K562 (cell line): ENCODE measurements around the gene OTUD5. TPM values are rescaled to one million over a fixed set of nuclear protein-coding genes. Genes with fewer than 3 reads are reported as not detected.

Source experiments
- FIP1L1 ChIP-seq: fragments of 200-400 bp; formaldehyde crosslinking; IDR thresholded peaks from 2 replicates; pipeline ENCODE4 v1.6.1; 2018; ENCODE audit warnings: mild to moderate bottlenecking, low read depth, low read length; ENCODE audit not compliant: poor library complexity, severe bottlenecking
- HDAC1 ChIP-seq, 2 experiments: fragments of 450-650 bp; IDR thresholded peaks; 2 replicates each; pipeline ENCODE4 v1.6.1; 2016 to 2017; ENCODE audit warnings: inconsistent platforms in 1 of 2, mild to moderate bottlenecking in 1 of 2, moderate library complexity in 1 of 2
- JUN ChIP-seq, 2 experiments: sonication (generic) in 1 of 2; formaldehyde crosslinking in 1 of 2; IDR thresholded peaks; 2 replicates each; pipeline versions ENCODE4 v1.6.1 to v1.8.0; 2012 to 2022; ENCODE audit warnings: borderline replicate concordance in 2 of 2, mild to moderate bottlenecking in 2 of 2, improper control_type of control experiment in 1 of 2, low read depth in 1 of 2, low read length in 1 of 2, missing genetic modification reagents in 1 of 2
- JUND ChIP-seq, 2 experiments: IDR thresholded peaks; 2 replicates in 1 of 2; 3 replicates in 1 of 2; pipeline ENCODE4 v1.6.1; 2011; ENCODE audit warnings: borderline replicate concordance in 2 of 2, low read depth in 2 of 2, low read length in 2 of 2, improper control_type of control experiment in 1 of 2, missing biosample characterization in 1 of 2, missing genetic modification characterization in 1 of 2, missing genetic modification reagents in 1 of 2
- MBD2 ChIP-seq: sonication (generic); IDR thresholded peaks from 2 replicates; pipeline ENCODE4 v1.6.1; 2016; ENCODE audit warnings: low read depth, borderline replicate concordance
- MGA ChIP-seq: fragments of 450-650 bp; IDR thresholded peaks from 2 replicates; pipeline ENCODE4 v1.6.1; 2016; ENCODE audit warnings: mild to moderate bottlenecking, moderate library complexity
- NCOR1 ChIP-seq: fragments of 450-650 bp; IDR thresholded peaks from 2 replicates; pipeline ENCODE4 v1.6.1; 2016; ENCODE audit warnings: mild to moderate bottlenecking, moderate library complexity
- RBM22 ChIP-seq: fragments of 200-400 bp; formaldehyde crosslinking; IDR thresholded peaks from 2 replicates; pipeline ENCODE4 v1.6.1; 2018; ENCODE audit warnings: low read length, low read depth; ENCODE audit not compliant: poor library complexity, severe bottlenecking
- SIX5 ChIP-seq, 2 experiments: IDR thresholded peaks; 2 replicates each; pipeline ENCODE4 v1.6.1; 2011; ENCODE audit warnings: low read length in 2 of 2, borderline replicate concordance in 1 of 2, low read depth in 1 of 2, mild to moderate bottlenecking in 1 of 2, moderate library complexity in 1 of 2; ENCODE audit not compliant: insufficient read depth in 1 of 2
- TBL1XR1 ChIP-seq, 2 experiments: IDR thresholded peaks; 2 replicates each; pipeline ENCODE4 v1.6.1; 2012; ENCODE audit warnings: improper control_type of control experiment in 2 of 2, low read length in 2 of 2, mild to moderate bottlenecking in 1 of 2
- TEAD1 ChIP-seq, 2 experiments: fragments of 450-650 bp in 1 of 2; sonication (generic) in 1 of 2; formaldehyde crosslinking; IDR thresholded peaks; 2 replicates each; pipeline versions ENCODE4 v1.4.0 to v1.8.0; 2020 to 2022; ENCODE audit warnings: mild to moderate bottlenecking in 2 of 2, missing genetic modification reagents in 1 of 2
- ZEB2 ChIP-seq: fragments of 450-650 bp; IDR thresholded peaks from 2 replicates; pipeline ENCODE4 v1.6.1; 2016
- ZNF274 ChIP-seq: IDR thresholded peaks from 2 replicates; pipeline ENCODE4 v1.6.1; 2011; ENCODE audit warnings: low read depth, mild to moderate bottlenecking, low read length, moderate library complexity, borderline replicate concordance
- polyA plus RNA-seq, 8 experiments: library from polyadenylated mRNA; depleted of rRNA in 4 of 8; stranded (reverse) in 5 of 8; unstranded in 3 of 8; fragments of >200 nt; fragmentation: Nextera tagmentation in 2 of 8; fragmentation: Illumina TruSeq in 1 of 8; extraction: Ambion mirVana in 2 of 8; extraction: Trizol in 1 of 8; gene quantifications; 2 replicates each; pipeline versions ENCODE4 v1.2.1 to v1.2.3, GENCODE V29; 2011 to 2014; ENCODE audit warnings: inconsistent platforms in 1 of 8, missing spikeins in 1 of 8
- total RNA-seq, 7 experiments: library from RNA; depleted of rRNA in 6 of 7; stranded (reverse); fragments of >200 nt in 6 of 7; fragmentation: Illumina TruSeq in 2 of 7; extraction: Trizol in 2 of 7; gene quantifications; 2 replicates each; pipeline versions ENCODE4 v1.2.1 to v1.2.3, GENCODE V29; 2011 to 2021; ENCODE audit warnings: low replicate concordance in 1 of 7

Gene OTUD5
- total and polyA plus RNA-seq, 9 of the 15 experiments (the other 6 are each of a cell fraction or from before 2014, with no cell fraction given): 3.6 to 102 (median 59.0) TPM

GRCh38 chrX:48897157-48897624, 60.2 kb downstream of the OTUD5 start (continued):
- TF ChIP-seq MGA (0 out of 2 replicates have a peak, but pooled peaks have one; percentile 17), ZNF274 (no peak), HDAC1 (IDR thresholded peaks at IDR 0.05) (peak in 1 of 2 experiments; percentile 59; a peak in 2 of 4 replicates), ZEB2 (0 out of 2 replicates have a peak, but pooled peaks have one; percentile 23), NCOR1 (peak; percentile 18; the same call in 1 of the 2 replicates), SIX5 (IDR thresholded peaks at IDR 0.05; ENCODE audit: borderline replicate concordance in 1 of 2, insufficient read depth in 1 of 2, low read depth in 1 of 2, low read length in 2 of 2) (peak; percentile 5 to 10; a peak in 1 of 4 replicates), RBM22 (no peak), MBD2 (peak; percentile 48; the same call in 1 of the 2 replicates), JUND (IDR thresholded peaks at IDR 0.05; ENCODE audit: borderline replicate concordance, low read depth, low read length) (peak; percentile 85), JUND (tag; IDR thresholded peaks at IDR 0.05; ENCODE audit: borderline replicate concordance, low read depth, low read length) (no peak), JUN (IDR thresholded peaks at IDR 0.05; ENCODE audit: borderline replicate concordance, low read depth, low read length) (no peak), JUN (CRISPR knock-in tag; IDR thresholded peaks at IDR 0.05; ENCODE audit: borderline replicate concordance) (no peak), FIP1L1 (peak; percentile 48), TEAD1 (CRISPR knock-in tag; IDR thresholded peaks at IDR 0.05) (no peak), TBL1XR1 (IDR thresholded peaks at IDR 0.05; ENCODE audit: low read length in 2 of 2) (peak in 1 of 2 experiments; percentile 16; a peak in 1 of 4 replicates)
